Tibial nerve (tissue), 3 donors: ENCODE measurements around the gene CEACAM8.

Experiments used
- CTCF ChIP-seq, 5 experiments: fragments of 200-600 bp in 3 of 5; fragments of 450-650 bp in 2 of 5; sonication (generic) in 3 of 5; IDR thresholded peaks; one replicate each; pipeline ENCODE4 v1.5.1; 2016 to 2019; ENCODE audit warnings: antibody characterized with exemption in 5 of 5, mild to moderate bottlenecking in 3 of 5, moderate library complexity in 2 of 5
- POLR2A ChIP-seq, 2 donors: fragments of 450-650 bp; IDR thresholded peaks; one replicate each; pipeline ENCODE4 v1.6.1; 2017; ENCODE audit warnings: antibody characterized with exemption in 2 of 2, mild to moderate bottlenecking in 2 of 2, moderate library complexity in 2 of 2

- TF ChIP-seq CTCF (IDR thresholded peaks at IDR 0.05) (no peak), POLR2A (IDR thresholded peaks at IDR 0.05) (no peak)
Observed at GRCh38 chr19:42560731-42561130, 34.0 kb downstream of the CEACAM8 start.
